ENCODE results near the gene NTMT2. TPM values are rescaled to one million over a fixed set of nuclear protein-coding genes. Genes with fewer than 3 reads are reported as not detected.
A peak's percentile ranks its signal among the peaks of the same experiment; 100 is the strongest.
"Not testable (repeated sequence)": the region's sequence is repeated elsewhere in the genome, so short reads cannot be mapped to it uniquely, and the experiment has no call there.

The NTMT2 gene
- total RNA-seq (not detected), polyA plus RNA-seq (not detected)

GRCh38 chr1:170145770-170146676 is at the start of gene NTMT2:
NTMT2 (plus strand) TSS chr1:170145959; CDS start chr1:170146108, 149 bp downstream.
- H3K4me1 Mint-ChIP-seq: peaks cover 0 to 4% (median 0%) of the 10 kb centered on the region in 4 donors
- Histone ChIP-seq H3K36me3 (ENCODE audit: insufficient read depth, low read length) (no peaks in the 10 kb centered on the region), H3K4me1 (ENCODE audit: insufficient read depth, low read length) (no peaks in the 10 kb centered on the region), H3K9me3 (ENCODE audit: control insufficient read depth in 1 of 2, low read length in 2 of 2) (peaks cover 0 to 2% of the 10 kb centered on the region in 2 donors), H3K27ac (ENCODE audit: low read depth, low read length) (no peak within 1 kb of the TSS), H3K27me3 (ENCODE audit: insufficient read depth, low read length) (no peaks in the 10 kb centered on the region), H3K4me3 (ENCODE audit: low read length in 2 of 2) (no peak within 1 kb of the TSS)
- peaks cover 12 to 13% of the 10 kb centered on the region in 2 donors for H3K27me3 Mint-ChIP-seq
- ChIA-PET POLR2A (ENCODE audit: partially characterized antibody) (no interaction called here), CTCF (ENCODE audit: partially characterized antibody) (no interaction called here)
- no peaks in the 10 kb centered on the region for H3K36me3 Mint-ChIP-seq
- intact Hi-C loops (cut with micrococcal nuclease): no loop called here
- H3K27ac Mint-ChIP-seq: peak within 1 kb of the TSS in 1 of 7 donors; percentile 54
- DNase-seq: no peak
- peaks cover 0 to 18% (median 6%) of the 10 kb centered on the region in 8 donors for H3K9me3 Mint-ChIP-seq
- no peak within 1 kb of the TSS for H3K4me3 Mint-ChIP-seq

GRCh38 chr1:170095976-170096748 is 49.6 kb upstream of the NTMT2 start:
- peaks cover 19 to 23% of the 10 kb centered on the region in 2 donors for H3K27me3 Mint-ChIP-seq
- Histone ChIP-seq H3K36me3 (ENCODE audit: insufficient read depth, low read length) (no peaks in the 10 kb centered on the region), H3K9me3 (ENCODE audit: control insufficient read depth in 1 of 2, low read length in 2 of 2) (no peaks in the 10 kb centered on the region), H3K27me3 (ENCODE audit: insufficient read depth, low read length) (no peaks in the 10 kb centered on the region), H3K4me3 (ENCODE audit: low read length in 2 of 2) (no peak overlapping the region), H3K4me1 (ENCODE audit: insufficient read depth, low read length) (no peaks in the 10 kb centered on the region), H3K27ac (ENCODE audit: low read depth, low read length) (no peak overlapping the region)
- intact Hi-C loops (cut with micrococcal nuclease): no loop called here
- peaks cover 0 to 21% (median 8%) of the 10 kb centered on the region in 8 donors for H3K9me3 Mint-ChIP-seq
- CTCF ChIA-PET (ENCODE audit: partially characterized antibody): no interaction called here
- DNase-seq: no peak
- no peak overlapping the region for H3K27ac Mint-ChIP-seq
- H3K4me1 Mint-ChIP-seq: no peaks in the 10 kb centered on the region
- H3K36me3 Mint-ChIP-seq: peaks cover 0 to 7% of the 10 kb centered on the region in 2 donors
- POLR2A ChIA-PET (ENCODE audit: partially characterized antibody): no interaction called here
- H3K4me3 Mint-ChIP-seq: no peak overlapping the region

- Mint-ChIP-seq H3K4me1 (no peaks in the 10 kb centered on the region), H3K9me3 (peaks cover 0 to 17% (median 6%) of the 10 kb centered on the region in 8 donors), H3K4me3 (no peak overlapping the region), H3K27ac (no peak overlapping the region), H3K36me3 (peaks cover 0 to 7% of the 10 kb centered on the region in 2 donors), H3K27me3 (peaks cover 17 to 23% of the 10 kb centered on the region in 2 donors)
- H3K9me3 ChIP-seq (ENCODE audit: control insufficient read depth in 1 of 2, low read length in 2 of 2): no peaks in the 10 kb centered on the region
- no peaks in the 10 kb centered on the region for H3K36me3 ChIP-seq (ENCODE audit: insufficient read depth, low read length)
- ChIA-PET POLR2A (ENCODE audit: partially characterized antibody) (no interaction called here), CTCF (ENCODE audit: partially characterized antibody) (no interaction called here)
- H3K27ac ChIP-seq (ENCODE audit: low read depth, low read length): no peak overlapping the region
- no peak overlapping the region for H3K4me3 ChIP-seq (ENCODE audit: low read length in 2 of 2)
- H3K4me1 ChIP-seq (ENCODE audit: insufficient read depth, low read length): no peaks in the 10 kb centered on the region
- intact Hi-C loops (cut with micrococcal nuclease): no loop called here
- H3K27me3 ChIP-seq (ENCODE audit: insufficient read depth, low read length): no peaks in the 10 kb centered on the region
- DNase-seq: no peak
Observed at GRCh38 chr1:170096806-170097340, 48.9 kb upstream of the NTMT2 start.

- ChIA-PET CTCF (ENCODE audit: partially characterized antibody) (no interaction called here), POLR2A (ENCODE audit: partially characterized antibody) (no interaction called here)
- intact Hi-C loops (cut with micrococcal nuclease): no loop called here
- no peak for DNase-seq
- Mint-ChIP-seq H3K27me3 (peaks cover 20 to 23% of the 10 kb centered on the region in 2 donors), H3K27ac (no peak overlapping the region), H3K4me3 (no peak overlapping the region), H3K9me3 (peaks cover 0 to 14% (median 5%) of the 10 kb centered on the region in 8 donors), H3K36me3 (peaks cover 0 to 7% of the 10 kb centered on the region in 2 donors), H3K4me1 (no peaks in the 10 kb centered on the region)
- no peak overlapping the region for H3K4me3 ChIP-seq (ENCODE audit: low read length in 2 of 2)
- no peaks in the 10 kb centered on the region for H3K36me3 ChIP-seq (ENCODE audit: insufficient read depth, low read length)
- H3K27ac ChIP-seq (ENCODE audit: low read depth, low read length): no peak overlapping the region
- H3K4me1 ChIP-seq (ENCODE audit: insufficient read depth, low read length): no peaks in the 10 kb centered on the region
- H3K9me3 ChIP-seq (ENCODE audit: control insufficient read depth in 1 of 2, low read length in 2 of 2): no peaks in the 10 kb centered on the region
- H3K27me3 ChIP-seq (ENCODE audit: insufficient read depth, low read length): no peaks in the 10 kb centered on the region
Observed at GRCh38 chr1:170097449-170097948, 48.3 kb upstream of the NTMT2 start.

- peaks cover 8 to 16% of the 10 kb centered on the region in 2 donors for H3K27me3 Mint-ChIP-seq
- H3K27ac ChIP-seq (ENCODE audit: low read depth, low read length); H3K9me3 ChIP-seq (ENCODE audit: control insufficient read depth in 1 of 2, low read length in 2 of 2); POLR2A ChIA-PET (ENCODE audit: partially characterized antibody); H3K4me1 Mint-ChIP-seq; H3K4me3 Mint-ChIP-seq; H3K36me3 ChIP-seq (ENCODE audit: insufficient read depth, low read length); H3K27me3 ChIP-seq (ENCODE audit: insufficient read depth, low read length); H3K36me3 Mint-ChIP-seq; H3K27ac Mint-ChIP-seq; H3K4me3 ChIP-seq (ENCODE audit: low read length in 2 of 2); intact Hi-C loops (cut with micrococcal nuclease); CTCF ChIA-PET (ENCODE audit: partially characterized antibody); DNase-seq; H3K4me1 ChIP-seq (ENCODE audit: insufficient read depth, low read length): not testable (repeated sequence)
- H3K9me3 Mint-ChIP-seq: peaks cover 1 to 13% (median 6%) of the 10 kb centered on the region in 8 donors
Observed at GRCh38 chr1:170113140-170113539, 32.6 kb upstream of the NTMT2 start.

GRCh38 chr1:170114906-170115305 is 30.9 kb upstream of the NTMT2 start:
- Histone ChIP-seq H3K27me3 (ENCODE audit: insufficient read depth, low read length) (no peaks in the 10 kb centered on the region), H3K4me1 (ENCODE audit: insufficient read depth, low read length) (no peaks in the 10 kb centered on the region), H3K27ac (ENCODE audit: low read depth, low read length) (no peak overlapping the region), H3K9me3 (ENCODE audit: control insufficient read depth in 1 of 2, low read length in 2 of 2) (no peaks in the 10 kb centered on the region), H3K4me3 (ENCODE audit: low read length in 2 of 2) (no peak overlapping the region), H3K36me3 (ENCODE audit: insufficient read depth, low read length) (no peaks in the 10 kb centered on the region)
- Mint-ChIP-seq H3K4me3 (no peak overlapping the region), H3K36me3 (no peaks in the 10 kb centered on the region), H3K9me3 (peaks cover 1 to 13% (median 6%) of the 10 kb centered on the region in 8 donors), H3K27me3 (peaks cover 10 to 16% of the 10 kb centered on the region in 2 donors), H3K4me1 (no peaks in the 10 kb centered on the region), H3K27ac (no peak overlapping the region)
- POLR2A ChIA-PET (ENCODE audit: partially characterized antibody): no interaction called here
- DNase-seq: no peak
- intact Hi-C loops (cut with micrococcal nuclease): no loop called here
- CTCF ChIA-PET (ENCODE audit: partially characterized antibody): no interaction called here

- H3K9me3 ChIP-seq (ENCODE audit: control insufficient read depth in 1 of 2, low read length in 2 of 2): no peaks in the 10 kb centered on the region
- H3K9me3 Mint-ChIP-seq: peaks cover 0 to 10% (median 8%) of the 10 kb centered on the region in 8 donors
- DNase-seq: no peak
- POLR2A ChIA-PET (ENCODE audit: partially characterized antibody): no interaction called here
- no peaks in the 10 kb centered on the region for H3K4me1 Mint-ChIP-seq
- intact Hi-C loops (cut with micrococcal nuclease): no loop called here
- H3K36me3 Mint-ChIP-seq: peaks cover 0 to 5% of the 10 kb centered on the region in 2 donors
- H3K27me3 ChIP-seq (ENCODE audit: insufficient read depth, low read length): no peaks in the 10 kb centered on the region
- CTCF ChIA-PET (ENCODE audit: partially characterized antibody): no interaction called here
- no peak overlapping the region for H3K4me3 ChIP-seq (ENCODE audit: low read length in 2 of 2)
- H3K36me3 ChIP-seq (ENCODE audit: insufficient read depth, low read length): no peaks in the 10 kb centered on the region
- no peak overlapping the region for H3K27ac Mint-ChIP-seq
- H3K4me1 ChIP-seq (ENCODE audit: insufficient read depth, low read length): no peaks in the 10 kb centered on the region
- peaks cover 4 to 6% of the 10 kb centered on the region in 2 donors for H3K27me3 Mint-ChIP-seq
- H3K27ac ChIP-seq (ENCODE audit: low read depth, low read length): no peak overlapping the region
- H3K4me3 Mint-ChIP-seq: no peak overlapping the region
Observed at GRCh38 chr1:170122366-170122765, 23.4 kb upstream of the NTMT2 start.

All from CD4-positive, alpha-beta memory T cell (primary cell).